Measurements from ENCODE around the gene MON1A. TPM values are rescaled to one million over a fixed set of nuclear protein-coding genes. Genes with fewer than 3 reads are reported as not detected.
A peak's percentile ranks its signal among the peaks of the same experiment; 100 is the strongest.
"Not testable (repeated sequence)": the region's sequence is repeated elsewhere in the genome, so short reads cannot be mapped to it uniquely, and the experiment has no call there.

MON1A gene
- total RNA-seq, 8 experiments from 2014 or later: 9.1 to 12.4 (median 11.6) TPM

GRCh38 chr3:49932281-49932680, 2.7 kb upstream of the MON1A start:
- ATAC-seq (replicated peaks in 6 of 8); in situ Hi-C loops (cut with MboI; ENCODE audit: low pct_unique_long_range_greater_than_20kb in 2 of 9, low sequenced_read_pairs in 9 of 9, unreplicated experiment in 9 of 9); H3K27ac ChIP-seq; H3K4me3 ChIP-seq: not testable (repeated sequence)
- 71 to 100% (median 88%) methylated on average over 3 to 13 of the region's 15 CpGs; no CpG with 5 or more reads in 4 of the 10 experiments for WGBS, 10 experiments
- peaks cover 8 to 13% of the 10 kb centered on the region in 2 donors for H3K4me1 ChIP-seq (replicated peaks in 1 of 2)

GRCh38 chr3:49930922-49931321, 1.3 kb upstream of the MON1A start:
- Histone ChIP-seq H3K4me3 (no peak overlapping the region), H3K27ac (no peak overlapping the region), H3K4me1 (replicated peaks in 1 of 2) (peaks cover 8 to 13% of the 10 kb centered on the region in 2 donors)
- 60 to 100% (median 88%) methylated on average over 1 of the region's 1 CpG; no CpG with 5 or more reads in 6 of the 10 experiments for WGBS, 10 experiments
- in situ Hi-C loops (cut with MboI; ENCODE audit: low pct_unique_long_range_greater_than_20kb in 2 of 9, low sequenced_read_pairs in 9 of 9, unreplicated experiment in 9 of 9): no loop called here
- no peak for ATAC-seq (replicated peaks in 6 of 8)

GRCh38 chr3:49930168-49930690, 618 bp upstream of the MON1A start:
- WGBS, 10 experiments: 4 to 100% (median 82%) methylated on average over 1 to 12 of the region's 16 CpGs; no CpG with 5 or more reads in 1 of the 10 experiments
- Histone ChIP-seq H3K4me3 (peak overlapping the region; percentile 47 to 83 (median 57)), H3K4me1 (replicated peaks in 1 of 2) (peaks cover 8 to 13% of the 10 kb centered on the region in 2 donors), H3K27ac (peak overlapping the region; percentile 54 to 77)
- ATAC-seq (replicated peaks in 6 of 8): peak in 1 of 8 experiments; percentile 19
- in situ Hi-C loops (cut with MboI; ENCODE audit: low pct_unique_long_range_greater_than_20kb in 2 of 9, low sequenced_read_pairs in 9 of 9, unreplicated experiment in 9 of 9): no loop called here

- Histone ChIP-seq H3K4me3 (peak overlapping the region; percentile 47 to 83 (median 57)), H3K27ac (no peak overlapping the region), H3K4me1 (replicated peaks in 1 of 2) (peaks cover 8 to 13% of the 10 kb centered on the region in 2 donors)
- no peak for ATAC-seq (replicated peaks in 6 of 8)
- in situ Hi-C loops (cut with MboI; ENCODE audit: low pct_unique_long_range_greater_than_20kb in 2 of 9, low sequenced_read_pairs in 9 of 9, unreplicated experiment in 9 of 9): no loop called here
- WGBS, 10 experiments: 73 to 100% (median 100%) methylated on average over 1 to 3 of the region's 5 CpGs; no CpG with 5 or more reads in 6 of the 10 experiments
Measured at GRCh38 chr3:49928481-49929017, 1.1 kb downstream of the MON1A start.

GRCh38 chr3:49927798-49928197, 1.8 kb downstream of the MON1A start:
- in situ Hi-C loops (cut with MboI; ENCODE audit: low pct_unique_long_range_greater_than_20kb in 2 of 9, low sequenced_read_pairs in 9 of 9, unreplicated experiment in 9 of 9): no loop called here
- H3K27ac ChIP-seq: no peak overlapping the region
- WGBS, 10 experiments: 90 to 96% (median 92%) methylated on average over 2 to 5 of the region's 5 CpGs; no CpG with 5 or more reads in 5 of the 10 experiments
- H3K4me3 ChIP-seq: no peak overlapping the region
- H3K4me1 ChIP-seq (replicated peaks in 1 of 2): peaks cover 8 to 13% of the 10 kb centered on the region in 2 donors
- ATAC-seq (replicated peaks in 6 of 8): no peak

GRCh38 chr3:49926117-49926728, 3.4 kb downstream of the MON1A start:
- WGBS, 10 experiments: 63 to 100% (median 87%) methylated on average over 1 to 3 of the region's 4 CpGs; no CpG with 5 or more reads in 1 of the 10 experiments
- Histone ChIP-seq H3K4me3 (no peak overlapping the region), H3K27ac (no peak overlapping the region), H3K4me1 (replicated peaks in 1 of 2) (peaks cover 8 to 13% of the 10 kb centered on the region in 2 donors)
- no peak for ATAC-seq (replicated peaks in 6 of 8)
- in situ Hi-C loops (cut with MboI; ENCODE audit: low pct_unique_long_range_greater_than_20kb in 2 of 9, low sequenced_read_pairs in 9 of 9, unreplicated experiment in 9 of 9): no loop called here

- Histone ChIP-seq H3K4me1 (replicated peaks in 1 of 2) (peaks cover 8 to 10% of the 10 kb centered on the region in 2 donors), H3K27ac (no peak overlapping the region), H3K4me3 (no peak overlapping the region)
- in situ Hi-C loops (cut with MboI; ENCODE audit: low pct_unique_long_range_greater_than_20kb in 2 of 9, low sequenced_read_pairs in 9 of 9, unreplicated experiment in 9 of 9): no loop called here
- 67 to 100% (median 100%) methylated on average over 1 to 2 of the region's 2 CpGs; no CpG with 5 or more reads in 5 of the 10 experiments for WGBS, 10 experiments
- ATAC-seq (replicated peaks in 6 of 8): no peak
Measured at GRCh38 chr3:49925485-49925884, 4.1 kb downstream of the MON1A start.

GRCh38 chr3:49924683-49925082, 4.9 kb downstream of the MON1A start:
- peak in 1 of 8 experiments; percentile 8 for ATAC-seq (replicated peaks in 6 of 8)
- peaks cover 4 to 8% of the 10 kb centered on the region in 2 donors for H3K4me1 ChIP-seq (replicated peaks in 1 of 2)
- WGBS, 10 experiments: 17 to 88% (median 79%) methylated on average over 1 to 2 of the region's 2 CpGs; no CpG with 5 or more reads in 2 of the 10 experiments
- H3K4me3 ChIP-seq: no peak overlapping the region
- H3K27ac ChIP-seq: no peak overlapping the region
- in situ Hi-C loops (cut with MboI; ENCODE audit: low pct_unique_long_range_greater_than_20kb in 2 of 9, low sequenced_read_pairs in 9 of 9, unreplicated experiment in 9 of 9): loop anchor here in 1 of 9 experiments (25.0 kb wide), 1 partner anchor 112 kb away; the partner anchor contains the start of genes INKA1 and UBA7

- ATAC-seq (replicated peaks in 6 of 8); H3K4me1 ChIP-seq (replicated peaks in 1 of 2); H3K4me3 ChIP-seq; H3K27ac ChIP-seq: not testable (repeated sequence)
- WGBS, 10 experiments: 80 to 100% (median 95%) methylated on average over 1 to 15 of the region's 19 CpGs; no CpG with 5 or more reads in 2 of the 10 experiments
- in situ Hi-C loops (cut with MboI; ENCODE audit: low pct_unique_long_range_greater_than_20kb in 2 of 9, low sequenced_read_pairs in 9 of 9, unreplicated experiment in 9 of 9): loop anchor here in 1 of 9 experiments (25.0 kb wide), 1 partner anchor 106 kb away; the partner anchor contains the start of genes INKA1 and UBA7
Measured at GRCh38 chr3:49917806-49918590, 11.6 kb downstream of the MON1A start.

- ATAC-seq (replicated peaks in 6 of 8): no peak
- in situ Hi-C loops (cut with MboI; ENCODE audit: low pct_unique_long_range_greater_than_20kb in 2 of 9, low sequenced_read_pairs in 9 of 9, unreplicated experiment in 9 of 9): loop anchor here in 1 of 9 experiments (25.0 kb wide), 1 partner anchor 104 kb away; the partner anchor contains the start of genes INKA1 and UBA7
- Histone ChIP-seq H3K27ac (no peak overlapping the region), H3K4me3 (no peak overlapping the region), H3K4me1 (replicated peaks in 1 of 2) (no peaks in the 10 kb centered on the region)
- 60 to 100% (median 100%) methylated on average over 1 to 3 of the region's 5 CpGs; no CpG with 5 or more reads in 3 of the 10 experiments for WGBS, 10 experiments
Measured at GRCh38 chr3:49916686-49917085, 12.9 kb downstream of the MON1A start.

GRCh38 chr3:49914906-49915305, 14.7 kb downstream of the MON1A start:
- in situ Hi-C loops (cut with MboI; ENCODE audit: low pct_unique_long_range_greater_than_20kb in 2 of 9, low sequenced_read_pairs in 9 of 9, unreplicated experiment in 9 of 9): loop anchor here in 1 of 9 experiments (25.0 kb wide), 1 partner anchor 103 kb away; the partner anchor contains the start of genes INKA1 and UBA7
- peak in 3 of 8 experiments; percentile 74 to 97 (median 94) for ATAC-seq (replicated peaks in 6 of 8)
- H3K27ac ChIP-seq: no peak overlapping the region

GRCh38 chr3:49912881-49913281, 16.7 kb downstream of the MON1A start:
- in situ Hi-C loops (cut with MboI; ENCODE audit: low pct_unique_long_range_greater_than_20kb in 2 of 9, low sequenced_read_pairs in 9 of 9, unreplicated experiment in 9 of 9): loop anchor here in 1 of 9 experiments (25.0 kb wide), 1 partner anchor 101 kb away; the partner anchor contains the start of genes INKA1 and UBA7
- no peaks in the 10 kb centered on the region for H3K4me1 ChIP-seq (replicated peaks in 1 of 2)
- WGBS, 10 experiments: 67 to 100% (median 90%) methylated on average over 1 to 4 of the region's 4 CpGs; no CpG with 5 or more reads in 2 of the 10 experiments
- ATAC-seq (replicated peaks in 6 of 8): peak in 1 of 8 experiments; percentile 79
- no peak overlapping the region for H3K4me3 ChIP-seq
- H3K27ac ChIP-seq: no peak overlapping the region

More at GRCh38 chr3:49914906-49915305, 14.7 kb downstream of the MON1A start:
- Histone ChIP-seq H3K4me1 (replicated peaks in 1 of 2) (no peaks in the 10 kb centered on the region), H3K4me3 (no peak overlapping the region)
- 20 to 100% (median 83%) methylated on average over 1 to 2 of the region's 2 CpGs; no CpG with 5 or more reads in 5 of the 10 experiments for WGBS, 10 experiments
